A673 (cell line): ENCODE data around the gene RNF183.

Source experiments
- EZH2 ChIP-seq: fragments of 200-600 bp; sonication (generic); IDR thresholded peaks from 2 replicates; pipeline ENCODE4 v1.6.1; 2017; ENCODE audit warnings: borderline replicate concordance, low read depth, mild to moderate bottlenecking, mixed read lengths, antibody characterized with exemption, low read length; ENCODE audit not compliant: poor library complexity, severe bottlenecking
- TF ChIP-seq, protein P1 (sequence below): fragments of 300-800, 200-600 bp; sonication (generic); conservative IDR thresholded peaks from 2 replicates; pipeline ENCODE4 v1.5.1; 2017; ENCODE audit warnings: low read depth, mild to moderate bottlenecking, antibody characterized with exemption, low read length, moderate library complexity, mixed read lengths

DNA sequence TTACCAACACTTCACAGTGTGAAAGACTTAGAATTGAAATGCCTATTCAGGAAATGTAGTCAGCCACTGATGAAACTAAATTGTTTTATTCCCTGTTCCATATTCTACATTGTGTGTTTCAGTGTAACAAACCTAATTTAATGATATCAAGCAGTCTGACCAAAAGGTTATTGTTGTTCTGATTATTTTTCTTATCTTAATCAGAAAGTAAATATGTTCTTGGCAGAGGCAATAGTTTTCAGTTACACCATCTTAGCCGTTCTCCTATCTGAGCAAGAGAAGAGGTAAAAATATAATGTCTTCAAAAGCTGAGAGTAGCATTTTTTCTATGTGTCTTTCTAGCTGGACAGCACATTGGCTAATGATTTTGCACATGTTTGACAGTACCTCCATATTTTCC lies 44.9 kb downstream of the RNF183 start:
- TF ChIP-seq, protein P1, sequence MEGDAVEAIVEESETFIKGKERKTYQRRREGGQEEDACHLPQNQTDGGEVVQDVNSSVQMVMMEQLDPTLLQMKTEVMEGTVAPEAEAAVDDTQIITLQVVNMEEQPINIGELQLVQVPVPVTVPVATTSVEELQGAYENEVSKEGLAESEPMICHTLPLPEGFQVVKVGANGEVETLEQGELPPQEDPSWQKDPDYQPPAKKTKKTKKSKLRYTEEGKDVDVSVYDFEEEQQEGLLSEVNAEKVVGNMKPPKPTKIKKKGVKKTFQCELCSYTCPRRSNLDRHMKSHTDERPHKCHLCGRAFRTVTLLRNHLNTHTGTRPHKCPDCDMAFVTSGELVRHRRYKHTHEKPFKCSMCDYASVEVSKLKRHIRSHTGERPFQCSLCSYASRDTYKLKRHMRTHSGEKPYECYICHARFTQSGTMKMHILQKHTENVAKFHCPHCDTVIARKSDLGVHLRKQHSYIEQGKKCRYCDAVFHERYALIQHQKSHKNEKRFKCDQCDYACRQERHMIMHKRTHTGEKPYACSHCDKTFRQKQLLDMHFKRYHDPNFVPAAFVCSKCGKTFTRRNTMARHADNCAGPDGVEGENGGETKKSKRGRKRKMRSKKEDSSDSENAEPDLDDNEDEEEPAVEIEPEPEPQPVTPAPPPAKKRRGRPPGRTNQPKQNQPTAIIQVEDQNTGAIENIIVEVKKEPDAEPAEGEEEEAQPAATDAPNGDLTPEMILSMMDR: no peak
- TF ChIP-seq EZH2: no peak
